ENCODE measurements around the gene ZMAT3.
A peak's percentile ranks its signal among the peaks of the same experiment; 100 is the strongest.

The ZMAT3 gene

DNA sequence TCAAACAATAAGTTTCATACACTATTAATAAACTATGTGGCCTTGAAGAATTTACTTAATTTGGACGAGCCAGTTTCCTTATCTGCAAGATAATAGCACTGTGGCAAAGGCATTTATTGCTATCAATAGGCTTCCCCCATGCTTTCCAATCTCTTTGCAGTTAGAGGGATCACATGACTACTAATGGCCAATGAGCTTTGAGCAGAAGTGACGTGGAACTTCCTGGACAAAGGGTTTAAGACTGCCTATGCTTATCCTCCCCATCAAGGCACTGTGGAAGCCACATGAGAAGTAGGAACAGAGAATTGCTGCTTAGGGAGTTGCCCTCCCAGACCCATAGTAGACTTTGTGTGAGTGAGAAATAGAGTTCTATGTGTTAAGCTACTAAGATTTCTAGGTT, 16.7 kb upstream of the ZMAT3 start:
- Histone ChIP-seq H3K27me3 (ENCODE audit: control insufficient read depth, insufficient read depth, low read length) (no peaks in the 10 kb centered on the region), H3K4me3 (ENCODE audit: low read length) (no peak overlapping the region), H3K4me2 (ENCODE audit: low read length) (no peak overlapping the region), H3K4me1 (ENCODE audit: control insufficient read depth, insufficient read depth, low read length) (peaks cover 3% of the 10 kb centered on the region), H3K36me3 (ENCODE audit: insufficient read depth, low read length) (no peaks in the 10 kb centered on the region), H3K9ac (ENCODE audit: low read depth, low read length) (no peak overlapping the region), H3K9me3 (replicated peaks; ENCODE audit: low read length) (no peaks in the 10 kb centered on the region)

DNA sequence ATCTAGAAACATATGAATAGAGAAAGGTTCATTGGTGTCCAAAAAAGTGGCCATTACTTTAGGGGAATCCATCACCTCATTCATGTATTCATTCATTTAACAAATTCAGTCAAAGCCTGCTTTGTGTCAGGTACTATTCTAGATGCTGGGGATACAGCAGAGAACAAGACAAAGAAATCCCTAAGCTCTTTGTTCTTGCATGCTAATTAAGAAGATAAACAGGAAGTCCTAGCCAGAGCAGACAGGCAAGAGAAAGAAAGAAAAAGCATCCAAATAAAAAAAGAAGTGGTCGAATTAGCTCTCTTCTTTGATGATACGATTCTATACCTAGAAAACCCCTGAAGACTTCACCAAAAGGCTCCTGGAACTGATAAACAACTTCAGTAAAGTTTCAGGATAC, 12.4 kb upstream of the ZMAT3 start:
- no peaks in the 10 kb centered on the region for H3K36me3 ChIP-seq (ENCODE audit: insufficient read depth, low read length)
- no peaks in the 10 kb centered on the region for H3K27me3 ChIP-seq (ENCODE audit: control insufficient read depth, insufficient read depth, low read length)
- no peaks in the 10 kb centered on the region for H3K4me1 ChIP-seq (ENCODE audit: control insufficient read depth, insufficient read depth, low read length)
- H3K9ac ChIP-seq (ENCODE audit: low read depth, low read length), result no peak overlapping the region
- H3K4me3 ChIP-seq (ENCODE audit: low read length), result no peak overlapping the region
- no peaks in the 10 kb centered on the region for H3K9me3 ChIP-seq (replicated peaks; ENCODE audit: low read length)
- no peak overlapping the region for H3K4me2 ChIP-seq (ENCODE audit: low read length)

DNA sequence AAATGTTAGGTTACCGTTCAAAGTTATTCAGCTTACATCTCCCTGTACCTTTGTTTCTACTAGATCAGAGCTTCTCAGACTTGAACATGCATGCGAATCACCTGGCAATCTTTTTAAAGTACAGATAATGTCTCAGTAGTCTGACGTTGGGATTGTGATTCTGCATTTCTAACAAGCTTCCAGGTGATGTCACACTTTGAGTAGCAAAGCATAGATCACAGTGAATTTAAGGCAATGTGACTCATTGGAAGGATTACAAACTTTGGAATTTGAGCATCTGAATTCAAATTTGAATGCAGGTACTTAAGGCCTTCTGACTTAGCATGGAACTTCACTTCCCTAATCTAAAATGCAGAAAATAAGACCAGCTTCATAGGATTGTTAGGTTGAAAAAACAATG, 10.8 kb upstream of the ZMAT3 start:
- Histone ChIP-seq H3K27me3 (ENCODE audit: control insufficient read depth, insufficient read depth, low read length) (no peaks in the 10 kb centered on the region), H3K4me3 (ENCODE audit: low read length) (no peak overlapping the region), H3K9me3 (replicated peaks; ENCODE audit: low read length) (no peaks in the 10 kb centered on the region), H3K9ac (ENCODE audit: low read depth, low read length) (no peak overlapping the region), H3K36me3 (ENCODE audit: insufficient read depth, low read length) (no peaks in the 10 kb centered on the region), H3K4me2 (ENCODE audit: low read length) (no peak overlapping the region), H3K4me1 (ENCODE audit: control insufficient read depth, insufficient read depth, low read length) (no peaks in the 10 kb centered on the region)

- no peak overlapping the region for H3K4me2 ChIP-seq (ENCODE audit: low read length)
- H3K9ac ChIP-seq (ENCODE audit: low read depth, low read length), result no peak overlapping the region
- no peaks in the 10 kb centered on the region for H3K4me1 ChIP-seq (ENCODE audit: control insufficient read depth, insufficient read depth, low read length)
- no peaks in the 10 kb centered on the region for H3K27me3 ChIP-seq (ENCODE audit: control insufficient read depth, insufficient read depth, low read length)
- no peak overlapping the region for H3K4me3 ChIP-seq (ENCODE audit: low read length)
- H3K36me3 ChIP-seq (ENCODE audit: insufficient read depth, low read length), result no peaks in the 10 kb centered on the region
- H3K9me3 ChIP-seq (replicated peaks; ENCODE audit: low read length), result no peaks in the 10 kb centered on the region
Measured at GRCh38 chr3:179081885-179082284, 10.3 kb upstream of the ZMAT3 start.

- H3K9me3 ChIP-seq (replicated peaks; ENCODE audit: low read length), result no peaks in the 10 kb centered on the region
- no peak overlapping the region for H3K4me3 ChIP-seq (ENCODE audit: low read length)
Measured at GRCh38 chr3:179079537-179079936, 7.9 kb upstream of the ZMAT3 start.

GRCh38 chr3:179076243-179077027, 4.8 kb upstream of the ZMAT3 start:
- no peaks in the 10 kb centered on the region for H3K9me3 ChIP-seq (replicated peaks; ENCODE audit: low read length)
- no peaks in the 10 kb centered on the region for H3K27me3 ChIP-seq (ENCODE audit: control insufficient read depth, insufficient read depth, low read length)
- H3K4me2 ChIP-seq (ENCODE audit: low read length), result no peak overlapping the region
- H3K4me1 ChIP-seq (ENCODE audit: control insufficient read depth, insufficient read depth, low read length), result peaks cover 7% of the 10 kb centered on the region
- no peak overlapping the region for H3K4me3 ChIP-seq (ENCODE audit: low read length)
- no peak overlapping the region for H3K9ac ChIP-seq (ENCODE audit: low read depth, low read length)
- no peaks in the 10 kb centered on the region for H3K36me3 ChIP-seq (ENCODE audit: insufficient read depth, low read length)

More at GRCh38 chr3:179079537-179079936, 7.9 kb upstream of the ZMAT3 start:
- H3K9ac ChIP-seq (ENCODE audit: low read depth, low read length), result no peak overlapping the region
- no peaks in the 10 kb centered on the region for H3K4me1 ChIP-seq (ENCODE audit: control insufficient read depth, insufficient read depth, low read length)
- H3K36me3 ChIP-seq (ENCODE audit: insufficient read depth, low read length), result no peaks in the 10 kb centered on the region
- no peak overlapping the region for H3K4me2 ChIP-seq (ENCODE audit: low read length)
- no peaks in the 10 kb centered on the region for H3K27me3 ChIP-seq (ENCODE audit: control insufficient read depth, insufficient read depth, low read length)

DNA sequence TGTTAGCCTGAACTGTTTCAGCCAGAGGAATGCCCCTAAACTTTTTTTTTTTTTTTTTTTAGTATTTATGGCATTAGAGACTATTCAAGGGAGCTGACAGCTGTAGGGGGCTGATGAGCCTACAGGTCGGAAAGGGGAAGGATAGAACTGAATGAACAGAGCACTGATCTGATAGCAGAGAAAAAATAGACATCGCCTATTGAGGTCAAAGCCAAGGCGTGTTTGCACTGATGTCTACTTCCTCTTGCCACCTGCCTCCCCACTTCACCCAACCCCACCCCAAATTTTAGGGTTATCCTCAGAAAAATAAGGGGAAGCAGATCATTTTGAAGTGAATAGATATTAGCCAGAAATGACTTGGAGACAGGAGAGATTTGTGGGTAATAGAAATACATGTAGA, 3.0 kb upstream of the ZMAT3 start:
- Histone ChIP-seq H3K36me3 (ENCODE audit: insufficient read depth, low read length) (no peaks in the 10 kb centered on the region), H3K9me3 (replicated peaks; ENCODE audit: low read length) (no peaks in the 10 kb centered on the region), H3K4me2 (ENCODE audit: low read length) (no peak overlapping the region), H3K4me1 (ENCODE audit: control insufficient read depth, insufficient read depth, low read length) (peaks cover 7% of the 10 kb centered on the region), H3K9ac (ENCODE audit: low read depth, low read length) (no peak overlapping the region), H3K27me3 (ENCODE audit: control insufficient read depth, insufficient read depth, low read length) (no peaks in the 10 kb centered on the region), H3K4me3 (ENCODE audit: low read length) (no peak overlapping the region)

GRCh38 chr3:179073816-179074215, 2.2 kb upstream of the ZMAT3 start:
- Histone ChIP-seq H3K9me3 (replicated peaks; ENCODE audit: low read length) (no peaks in the 10 kb centered on the region), H3K27me3 (ENCODE audit: control insufficient read depth, insufficient read depth, low read length) (no peaks in the 10 kb centered on the region), H3K4me3 (ENCODE audit: low read length) (no peak overlapping the region)

GRCh38 chr3:179072100-179072438, 460 bp upstream of the ZMAT3 start:
- Histone ChIP-seq H3K9ac (ENCODE audit: low read depth, low read length) (peak overlapping the region; percentile 90), H3K9me3 (replicated peaks; ENCODE audit: low read length) (no peaks in the 10 kb centered on the region), H3K27me3 (ENCODE audit: control insufficient read depth, insufficient read depth, low read length) (no peaks in the 10 kb centered on the region), H3K4me2 (ENCODE audit: low read length) (peak overlapping the region; percentile 96), H3K4me1 (ENCODE audit: control insufficient read depth, insufficient read depth, low read length) (peaks cover 23% of the 10 kb centered on the region), H3K4me3 (ENCODE audit: low read length) (peak overlapping the region; percentile 91), H3K36me3 (ENCODE audit: insufficient read depth, low read length) (peaks cover 11% of the 10 kb centered on the region)

More at GRCh38 chr3:179073816-179074215, 2.2 kb upstream of the ZMAT3 start:
- Histone ChIP-seq H3K9ac (ENCODE audit: low read depth, low read length) (no peak overlapping the region), H3K36me3 (ENCODE audit: insufficient read depth, low read length) (no peaks in the 10 kb centered on the region), H3K4me2 (ENCODE audit: low read length) (no peak overlapping the region), H3K4me1 (ENCODE audit: control insufficient read depth, insufficient read depth, low read length) (peaks cover 13% of the 10 kb centered on the region)

DNA sequence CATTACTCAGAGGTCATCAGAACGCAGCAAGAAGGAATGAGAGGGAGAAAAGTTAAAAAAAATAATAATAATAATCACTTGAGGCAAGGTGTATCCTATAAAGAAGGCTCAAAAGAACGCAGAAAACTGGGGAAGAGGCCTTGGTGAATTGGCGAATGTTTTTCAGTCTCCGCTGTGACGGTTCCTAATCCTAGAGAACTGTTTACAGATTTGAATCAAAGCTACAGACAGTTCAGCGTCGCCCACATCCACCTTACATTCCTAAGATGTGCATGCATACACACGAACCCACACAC, 634 bp downstream of the ZMAT3 start:
- Histone ChIP-seq H3K4me1 (ENCODE audit: control insufficient read depth, insufficient read depth, low read length) (peaks cover 23% of the 10 kb centered on the region), H3K4me3 (ENCODE audit: low read length) (peak overlapping the region; percentile 91), H3K27me3 (ENCODE audit: control insufficient read depth, insufficient read depth, low read length) (no peaks in the 10 kb centered on the region), H3K36me3 (ENCODE audit: insufficient read depth, low read length) (peaks cover 21% of the 10 kb centered on the region), H3K9me3 (replicated peaks; ENCODE audit: low read length) (no peaks in the 10 kb centered on the region), H3K4me2 (ENCODE audit: low read length) (peak overlapping the region; percentile 96), H3K9ac (ENCODE audit: low read depth, low read length) (peak overlapping the region; percentile 90)

DNA sequence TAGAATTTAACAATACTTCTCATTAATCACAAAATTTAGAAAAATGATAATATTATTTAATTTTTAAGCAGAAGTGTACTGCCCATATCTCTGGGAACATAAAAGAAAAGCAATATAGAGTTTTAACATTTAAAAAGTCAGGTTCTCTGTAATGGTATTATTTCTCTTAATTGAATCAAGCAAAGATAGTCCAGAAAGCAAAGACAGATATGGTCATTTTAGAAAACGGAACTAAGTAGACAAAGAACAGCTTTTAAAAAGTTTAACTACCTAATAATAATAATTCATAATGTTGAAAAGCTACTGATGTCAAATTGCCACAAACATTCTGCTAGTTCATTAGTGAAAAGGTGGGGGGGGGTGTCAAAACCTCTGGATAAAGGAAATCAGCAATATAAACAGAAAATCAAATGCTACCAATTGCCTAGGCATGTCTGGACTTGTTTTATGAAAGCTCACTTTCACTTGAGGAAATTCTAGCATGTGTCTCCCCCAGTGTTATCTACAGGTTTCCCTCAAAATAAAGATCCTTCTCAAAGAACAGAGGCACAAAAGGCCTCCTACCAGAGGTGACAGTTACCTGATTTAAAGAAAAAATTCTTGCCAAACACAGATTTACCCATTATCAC, 1.7 kb downstream of the ZMAT3 start:
- peak overlapping the region; percentile 91 for H3K4me3 ChIP-seq (ENCODE audit: low read length)

More for the DNA sequence above, 1.7 kb downstream of the ZMAT3 start:
- Histone ChIP-seq H3K9ac (ENCODE audit: low read depth, low read length) (peak overlapping the region; percentile 90), H3K36me3 (ENCODE audit: insufficient read depth, low read length) (peaks cover 30% of the 10 kb centered on the region), H3K4me1 (ENCODE audit: control insufficient read depth, insufficient read depth, low read length) (peaks cover 23% of the 10 kb centered on the region), H3K4me2 (ENCODE audit: low read length) (peak overlapping the region; percentile 96), H3K27me3 (ENCODE audit: control insufficient read depth, insufficient read depth, low read length) (no peaks in the 10 kb centered on the region), H3K9me3 (replicated peaks; ENCODE audit: low read length) (no peaks in the 10 kb centered on the region)

All from skeletal muscle satellite cell (primary cell).